ENCODE measurements around the gene NTM. TPM values are rescaled to one million over a fixed set of nuclear protein-coding genes. Genes with fewer than 3 reads are reported as not detected.

The NTM gene
- polyA plus RNA-seq, 4 donors, result 0.94 to 3.1 (median 1.4) TPM; not detected in 1

DNA sequence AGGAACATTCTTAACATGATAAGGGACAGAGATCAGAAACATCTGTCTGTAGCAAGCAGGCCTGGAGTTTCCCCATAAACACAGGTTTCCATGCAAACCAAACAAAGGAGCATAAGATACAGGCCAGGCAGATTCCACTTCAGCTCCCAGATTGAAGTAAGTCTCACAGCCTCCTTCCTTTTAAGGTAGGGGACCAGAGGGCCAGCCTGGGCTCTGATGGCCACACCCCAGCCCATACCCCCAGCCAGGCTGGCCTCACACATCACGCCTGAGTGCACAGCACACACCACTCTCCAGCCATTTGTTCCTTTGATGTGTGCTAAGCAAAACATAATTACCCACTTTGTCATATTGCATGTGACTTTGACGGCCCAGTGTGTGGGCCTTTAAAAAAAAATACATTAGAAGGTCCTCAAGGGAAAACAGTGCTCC, 518.7 kb downstream of the NTM start:
- H3K9me3 ChIP-seq (ENCODE audit: control insufficient read depth in 2 of 2, insufficient read depth in 1 of 2, low read depth in 1 of 2, low read length in 1 of 2), result no peaks in the 10 kb centered on the region
- H3K4me3 ChIP-seq (ENCODE audit: low read depth in 1 of 3, low read length in 3 of 3), result no peak overlapping the region
- WGBS, 3 donors, result 17 to 37% (median 36%) methylated on average over 2 of the region's 2 CpGs
- peaks cover 0 to 9% (median 0%) of the 10 kb centered on the region in 3 donors for H3K4me1 ChIP-seq (ENCODE audit: control insufficient read depth in 3 of 3, insufficient read depth in 2 of 3, low read depth in 1 of 3, low read length in 2 of 3)
- DNase-seq (peak in 1 of 2 donors; percentile 54), FAIRE-seq (no peak)
- H3K27ac ChIP-seq (ENCODE audit: low read depth in 1 of 3, low read length in 2 of 3), result peak overlapping the region in 1 of 3 donors; percentile 52
- H3K36me3 ChIP-seq (ENCODE audit: control insufficient read depth in 3 of 3, insufficient read depth in 2 of 3, low read depth in 1 of 3, low read length in 3 of 3), result no peaks in the 10 kb centered on the region
- H3K27me3 ChIP-seq (ENCODE audit: control insufficient read depth in 3 of 3, insufficient read depth in 3 of 3, low read length in 3 of 3), result no peaks in the 10 kb centered on the region

DNA sequence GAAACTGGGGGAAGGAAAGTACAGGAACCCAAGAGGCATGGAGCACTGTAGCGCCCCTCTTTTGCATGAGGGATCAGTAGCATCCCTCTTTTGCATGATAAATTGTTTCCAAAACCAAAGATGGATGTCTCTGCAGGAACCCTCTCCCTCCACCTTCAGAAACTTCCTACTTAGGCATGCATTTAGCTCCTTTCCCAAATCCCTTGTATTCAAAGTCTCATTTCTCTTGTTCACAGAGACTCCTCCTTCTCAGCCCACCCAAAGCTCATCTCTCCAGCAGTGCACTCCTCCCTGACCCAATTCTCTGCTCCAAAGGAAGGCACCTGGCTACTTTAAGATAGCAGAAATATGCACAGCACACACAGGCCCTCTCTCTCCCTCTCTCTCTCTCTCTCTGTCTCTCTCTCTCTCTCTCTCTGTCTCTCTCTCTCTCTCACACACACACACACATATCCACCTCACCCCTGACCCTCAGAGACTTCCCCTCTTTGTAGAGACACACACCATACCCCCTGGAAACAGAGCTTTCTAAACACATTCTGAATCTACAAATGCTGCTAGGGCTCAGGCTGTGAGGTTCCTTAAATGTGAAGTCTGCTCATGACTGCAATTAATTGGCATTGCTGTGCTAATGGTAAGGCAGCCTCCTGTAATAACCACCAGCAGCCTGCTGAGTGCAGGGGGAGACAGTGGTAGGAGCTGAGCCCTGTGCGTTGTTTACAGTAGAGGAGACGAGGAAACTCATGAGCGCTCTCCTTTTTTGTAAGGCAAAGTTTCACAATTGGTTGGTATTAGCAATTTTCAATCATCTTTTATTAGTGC, 519.6 kb downstream of the NTM start:
- Histone ChIP-seq H3K27ac (ENCODE audit: low read depth in 1 of 3, low read length in 2 of 3) (peak overlapping the region in 1 of 3 donors; percentile 52), H3K27me3 (ENCODE audit: control insufficient read depth in 3 of 3, insufficient read depth in 3 of 3, low read length in 3 of 3) (no peaks in the 10 kb centered on the region), H3K36me3 (ENCODE audit: control insufficient read depth in 3 of 3, insufficient read depth in 2 of 3, low read depth in 1 of 3, low read length in 3 of 3) (no peaks in the 10 kb centered on the region), H3K4me3 (ENCODE audit: low read depth in 1 of 3, low read length in 3 of 3) (no peak overlapping the region), H3K4me1 (ENCODE audit: control insufficient read depth in 3 of 3, insufficient read depth in 2 of 3, low read depth in 1 of 3, low read length in 2 of 3) (peaks cover 0 to 9% (median 0%) of the 10 kb centered on the region in 3 donors), H3K9me3 (ENCODE audit: control insufficient read depth in 2 of 2, insufficient read depth in 1 of 2, low read depth in 1 of 2, low read length in 1 of 2) (no peaks in the 10 kb centered on the region)
- WGBS, 3 donors, result 51 to 60% (median 52%) methylated on average over 4 of the region's 4 CpGs
- DNase-seq (no peak), FAIRE-seq (no peak)

DNA sequence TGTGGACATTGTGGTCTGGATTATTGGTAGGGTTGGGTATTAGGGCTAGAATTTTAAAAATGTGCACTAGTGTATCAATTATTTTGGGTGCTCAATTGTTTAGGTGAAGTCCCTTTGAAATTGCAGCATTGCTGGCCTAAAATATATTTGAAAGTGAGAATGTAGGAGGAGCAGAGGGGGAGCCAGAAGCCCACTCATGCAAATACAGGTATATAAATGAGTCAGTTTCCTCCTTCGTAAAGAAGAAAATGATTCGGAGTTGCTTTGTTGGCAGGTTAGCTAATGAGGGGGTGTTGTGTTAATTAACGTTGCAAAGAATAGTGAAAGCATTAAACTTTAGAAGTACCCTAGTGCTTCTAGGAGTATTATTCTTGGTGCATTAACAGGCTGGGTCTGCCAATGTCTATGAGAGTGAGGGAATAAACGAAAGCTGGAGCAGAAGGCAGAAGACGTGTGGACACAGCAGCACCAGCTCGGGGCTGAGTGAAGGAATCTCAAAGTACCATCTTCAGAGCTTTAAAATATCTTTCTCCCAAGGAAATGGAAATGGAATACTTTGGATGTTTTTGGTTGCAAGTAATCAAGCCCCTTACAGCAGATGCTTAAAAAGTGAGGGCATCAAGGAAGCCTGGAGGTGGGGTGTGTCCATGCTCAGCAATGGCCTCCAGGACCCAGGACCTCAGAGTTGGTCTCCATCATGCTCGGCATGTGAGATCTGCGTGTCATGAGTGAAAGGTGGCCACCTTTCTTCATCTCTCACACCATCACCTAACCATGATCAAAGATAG, 522.9 kb downstream of the NTM start:
- DNase-seq (no peak), FAIRE-seq (no peak)
- Histone ChIP-seq H3K27ac (ENCODE audit: low read depth in 1 of 3, low read length in 2 of 3) (no peak overlapping the region), H3K4me1 (ENCODE audit: control insufficient read depth in 3 of 3, insufficient read depth in 2 of 3, low read depth in 1 of 3, low read length in 2 of 3) (peaks cover 0 to 9% (median 0%) of the 10 kb centered on the region in 3 donors), H3K27me3 (ENCODE audit: control insufficient read depth in 3 of 3, insufficient read depth in 3 of 3, low read length in 3 of 3) (no peaks in the 10 kb centered on the region), H3K4me3 (ENCODE audit: low read depth in 1 of 3, low read length in 3 of 3) (no peak overlapping the region), H3K9me3 (ENCODE audit: control insufficient read depth in 2 of 2, insufficient read depth in 1 of 2, low read depth in 1 of 2, low read length in 1 of 2) (no peaks in the 10 kb centered on the region), H3K36me3 (ENCODE audit: control insufficient read depth in 3 of 3, insufficient read depth in 2 of 3, low read depth in 1 of 3, low read length in 3 of 3) (no peaks in the 10 kb centered on the region)
- 73 to 86% (median 83%) methylated on average over 8 of the region's 8 CpGs for WGBS, 3 donors

DNA sequence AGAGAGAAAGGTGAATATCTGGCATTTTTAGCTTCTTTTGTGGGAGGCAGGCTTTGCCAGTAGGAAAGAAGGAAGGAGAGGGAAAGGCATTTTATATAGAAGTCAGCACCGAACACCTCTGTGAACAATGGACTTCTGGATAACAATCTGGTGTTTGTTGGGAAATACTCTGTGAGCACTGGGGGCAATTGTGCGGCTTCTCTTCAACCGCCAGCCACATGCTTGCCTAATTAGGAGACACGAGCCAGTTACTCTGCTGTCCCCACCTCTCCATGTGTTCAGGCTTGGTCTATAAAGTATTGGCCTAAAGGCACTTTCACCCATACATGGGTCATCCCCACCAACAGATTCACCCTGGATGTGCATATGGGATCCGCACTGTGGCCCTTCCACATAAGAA, 523.6 kb downstream of the NTM start:
- no peaks in the 10 kb centered on the region for H3K27me3 ChIP-seq (ENCODE audit: control insufficient read depth in 3 of 3, insufficient read depth in 3 of 3, low read length in 3 of 3)
- H3K9me3 ChIP-seq (ENCODE audit: control insufficient read depth in 2 of 2, insufficient read depth in 1 of 2, low read depth in 1 of 2, low read length in 1 of 2), result no peaks in the 10 kb centered on the region
- no peaks in the 10 kb centered on the region for H3K36me3 ChIP-seq (ENCODE audit: control insufficient read depth in 3 of 3, insufficient read depth in 2 of 3, low read depth in 1 of 3, low read length in 3 of 3)
- no peak overlapping the region for H3K27ac ChIP-seq (ENCODE audit: low read depth in 1 of 3, low read length in 2 of 3)
- FAIRE-seq, result no peak
- peaks cover 0 to 8% (median 0%) of the 10 kb centered on the region in 3 donors for H3K4me1 ChIP-seq (ENCODE audit: control insufficient read depth in 3 of 3, insufficient read depth in 2 of 3, low read depth in 1 of 3, low read length in 2 of 3)
- no peak overlapping the region for H3K4me3 ChIP-seq (ENCODE audit: low read depth in 1 of 3, low read length in 3 of 3)
- no peak for DNase-seq
- WGBS, 3 donors, result 57 to 89% (median 89%) methylated on average over 5 of the region's 5 CpGs

DNA sequence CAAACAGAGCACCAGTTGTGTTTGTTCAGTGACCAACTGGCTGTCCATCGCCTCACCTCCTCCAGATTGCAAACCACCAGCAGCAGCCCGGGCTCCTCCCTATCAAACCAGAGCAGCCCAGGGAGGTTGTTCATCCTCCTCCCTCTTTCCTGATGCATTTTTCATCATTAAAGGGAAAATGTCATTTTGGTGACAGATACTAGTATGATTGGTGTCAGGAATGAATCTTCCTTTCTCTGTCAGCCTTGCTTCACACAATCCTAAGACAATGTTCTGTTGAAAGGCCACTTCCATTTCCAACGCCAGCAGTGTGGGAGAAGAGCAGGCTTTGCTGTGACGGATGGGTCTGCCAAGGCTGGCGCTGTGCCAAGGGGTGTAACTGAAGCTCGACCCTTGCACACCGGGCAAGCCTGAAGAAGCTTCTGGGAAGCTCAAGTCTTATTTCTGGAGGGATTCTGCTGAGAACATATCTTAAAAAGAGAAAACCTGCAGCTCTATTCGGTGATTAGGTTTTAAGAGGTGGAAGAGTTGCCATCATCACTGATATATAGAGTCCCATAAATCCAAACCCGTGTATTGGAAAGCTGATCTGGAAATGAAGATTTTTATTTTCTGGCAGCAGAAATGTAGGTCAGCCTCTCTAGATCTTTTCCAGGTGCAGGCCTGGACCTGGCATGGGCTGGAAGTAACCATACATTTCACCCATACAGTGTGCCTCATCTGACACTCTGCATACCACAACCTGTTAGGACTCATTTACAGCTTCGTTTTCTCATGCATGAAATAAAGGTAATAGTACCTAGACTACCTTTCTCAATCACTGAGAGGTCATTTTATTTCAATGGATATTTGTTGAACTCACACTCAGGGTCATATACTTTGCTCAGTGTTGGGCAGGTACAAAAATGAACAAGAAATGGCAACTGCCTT, 524.5 kb downstream of the NTM start:
- Histone ChIP-seq H3K36me3 (ENCODE audit: control insufficient read depth in 3 of 3, insufficient read depth in 2 of 3, low read depth in 1 of 3, low read length in 3 of 3) (no peaks in the 10 kb centered on the region), H3K9me3 (ENCODE audit: control insufficient read depth in 2 of 2, insufficient read depth in 1 of 2, low read depth in 1 of 2, low read length in 1 of 2) (no peaks in the 10 kb centered on the region), H3K27me3 (ENCODE audit: control insufficient read depth in 3 of 3, insufficient read depth in 3 of 3, low read length in 3 of 3) (no peaks in the 10 kb centered on the region), H3K4me3 (ENCODE audit: low read depth in 1 of 3, low read length in 3 of 3) (no peak overlapping the region), H3K27ac (ENCODE audit: low read depth in 1 of 3, low read length in 2 of 3) (no peak overlapping the region), H3K4me1 (ENCODE audit: control insufficient read depth in 3 of 3, insufficient read depth in 2 of 3, low read depth in 1 of 3, low read length in 2 of 3) (no peaks in the 10 kb centered on the region)
- WGBS, 3 donors, result 49 to 67% (median 60%) methylated on average over 10 of the region's 10 CpGs
- FAIRE-seq, result no peak
- no peak for DNase-seq

DNA sequence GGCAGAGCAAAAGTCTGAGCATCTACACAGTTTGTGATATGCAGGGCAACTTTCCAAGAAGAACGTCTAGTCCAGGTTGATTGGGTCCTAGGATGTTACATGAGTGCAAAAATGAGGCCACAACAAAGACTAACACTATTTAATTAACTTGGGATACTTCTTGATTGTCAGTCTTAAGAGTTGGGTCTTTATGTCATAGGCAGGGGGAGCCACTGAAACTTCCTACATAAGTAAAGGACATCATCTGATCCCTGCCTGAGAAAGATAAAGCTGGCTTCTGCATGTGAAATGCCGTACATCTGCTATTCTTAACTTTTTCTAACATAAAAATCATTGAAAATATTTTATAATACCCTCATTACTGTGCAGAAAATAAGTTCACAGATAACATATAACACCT, 525.5 kb downstream of the NTM start:
- DNase-seq (no peak), FAIRE-seq (no peak)
- 43 to 55% (median 49%) methylated on average over 2 of the region's 2 CpGs for WGBS, 3 donors
- Histone ChIP-seq H3K36me3 (ENCODE audit: control insufficient read depth in 3 of 3, insufficient read depth in 2 of 3, low read depth in 1 of 3, low read length in 3 of 3) (no peaks in the 10 kb centered on the region), H3K27me3 (ENCODE audit: control insufficient read depth in 3 of 3, insufficient read depth in 3 of 3, low read length in 3 of 3) (no peaks in the 10 kb centered on the region), H3K27ac (ENCODE audit: low read depth in 1 of 3, low read length in 2 of 3) (no peak overlapping the region), H3K4me3 (ENCODE audit: low read depth in 1 of 3, low read length in 3 of 3) (no peak overlapping the region), H3K9me3 (ENCODE audit: control insufficient read depth in 2 of 2, insufficient read depth in 1 of 2, low read depth in 1 of 2, low read length in 1 of 2) (no peaks in the 10 kb centered on the region), H3K4me1 (ENCODE audit: control insufficient read depth in 3 of 3, insufficient read depth in 2 of 3, low read depth in 1 of 3, low read length in 2 of 3) (no peaks in the 10 kb centered on the region)

DNA sequence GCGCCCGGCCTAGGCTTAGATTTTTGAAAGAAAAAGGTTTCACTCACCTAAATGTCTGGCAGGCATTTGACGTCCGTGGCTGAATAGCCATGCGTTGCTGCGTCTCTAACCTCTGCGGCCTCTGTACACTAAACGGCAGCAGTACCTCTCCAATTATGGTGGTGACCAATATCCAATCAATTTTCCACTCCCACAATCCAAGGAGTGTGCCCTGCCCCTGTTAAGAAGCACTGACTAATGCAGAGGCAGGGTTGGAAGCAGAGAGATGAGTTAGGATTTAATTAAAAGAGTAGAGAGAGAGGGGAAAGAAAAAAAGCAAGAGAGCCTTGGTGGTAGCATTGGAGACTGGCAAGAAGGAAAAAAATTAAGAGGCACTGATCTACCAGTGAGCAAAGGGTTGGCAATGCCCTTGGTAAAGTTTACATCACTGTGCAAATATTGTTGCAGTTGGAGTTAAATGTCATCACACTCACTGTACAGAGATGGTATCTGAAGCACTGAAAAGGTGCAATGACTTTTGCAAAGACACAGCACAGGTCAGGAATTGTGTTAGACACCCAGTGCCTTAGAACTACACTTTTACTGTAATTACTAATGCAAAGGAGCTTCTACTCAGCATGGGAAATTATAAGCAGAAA, 526.7 kb downstream of the NTM start:
- no peaks in the 10 kb centered on the region for H3K36me3 ChIP-seq (ENCODE audit: control insufficient read depth in 3 of 3, insufficient read depth in 2 of 3, low read depth in 1 of 3, low read length in 3 of 3)
- 82 to 93% (median 91%) methylated on average over 8 of the region's 8 CpGs for WGBS, 3 donors
- FAIRE-seq (no peak), DNase-seq (no peak)
- no peak overlapping the region for H3K4me3 ChIP-seq (ENCODE audit: low read depth in 1 of 3, low read length in 3 of 3)
- no peaks in the 10 kb centered on the region for H3K9me3 ChIP-seq (ENCODE audit: control insufficient read depth in 2 of 2, insufficient read depth in 1 of 2, low read depth in 1 of 2, low read length in 1 of 2)
- H3K27me3 ChIP-seq (ENCODE audit: control insufficient read depth in 3 of 3, insufficient read depth in 3 of 3, low read length in 3 of 3), result no peaks in the 10 kb centered on the region
- no peaks in the 10 kb centered on the region for H3K4me1 ChIP-seq (ENCODE audit: control insufficient read depth in 3 of 3, insufficient read depth in 2 of 3, low read depth in 1 of 3, low read length in 2 of 3)
- no peak overlapping the region for H3K27ac ChIP-seq (ENCODE audit: low read depth in 1 of 3, low read length in 2 of 3)

Measured in small intestine (tissue), 7 donors.